GM21367 (cell line): ENCODE data around the gene BCL2.
A peak's percentile ranks its signal among the peaks of the same experiment; 100 is the strongest.

ENCODE experiments used
- ATAC-seq: cut with Tn5 transposase; IDR thresholded peaks from one replicate; pipeline ENCODE4 v1.9.1; 2021; ENCODE audit not compliant: unreplicated experiment

BCL2 gene

DNA sequence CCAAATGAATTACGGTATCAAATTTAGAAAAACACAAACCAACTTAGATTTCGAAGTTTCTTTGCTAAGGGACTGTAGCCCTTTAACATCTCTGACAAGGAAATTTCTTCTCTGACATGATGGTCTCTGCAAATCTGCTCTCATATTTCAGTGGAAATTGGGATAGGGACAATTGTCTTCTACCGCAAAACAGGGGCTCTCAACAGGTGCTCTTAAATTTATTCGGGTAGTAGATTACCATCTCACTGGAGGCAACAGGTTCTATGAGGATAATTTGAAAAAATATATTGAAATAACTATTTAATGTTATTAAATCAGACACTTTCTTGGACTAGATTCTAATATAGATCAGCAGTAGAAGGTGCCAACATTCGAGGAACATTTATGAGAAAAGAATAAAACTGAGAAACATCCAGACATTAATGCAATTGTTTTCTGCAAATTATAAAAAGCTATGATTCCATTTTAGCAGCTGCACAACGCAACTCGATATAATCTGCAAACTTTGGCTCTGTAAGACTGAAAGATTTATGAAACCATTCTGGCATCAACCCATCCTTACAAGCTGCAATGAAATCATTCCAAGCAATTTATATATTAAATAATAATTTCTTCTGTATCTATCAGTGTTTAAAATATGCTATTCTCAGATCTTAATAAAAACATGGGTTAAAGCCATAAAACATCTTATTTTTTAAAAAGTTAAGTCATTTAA, 10.0 kb upstream of the BCL2 start:
- ATAC-seq = no peak

DNA sequence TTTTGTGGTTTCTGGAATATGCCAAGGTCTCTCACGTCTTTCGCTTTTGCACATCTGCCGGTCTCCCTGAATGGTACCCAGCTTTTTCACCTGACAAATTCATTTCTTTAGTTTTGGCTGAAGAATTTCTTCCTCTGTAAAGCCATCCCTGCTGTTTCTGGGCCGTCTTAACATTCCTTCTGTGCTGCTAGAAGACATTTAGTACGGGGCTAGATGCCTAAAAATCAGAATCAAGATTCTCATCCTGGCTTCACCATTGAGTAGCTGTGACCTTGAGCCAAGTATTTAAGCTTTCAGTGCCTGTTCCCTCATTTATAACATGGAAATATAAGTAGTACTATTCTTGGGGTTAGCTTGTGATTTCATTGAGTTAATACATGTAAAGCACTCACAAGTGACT, 6.4 kb upstream of the BCL2 start:
- no peak for ATAC-seq

DNA sequence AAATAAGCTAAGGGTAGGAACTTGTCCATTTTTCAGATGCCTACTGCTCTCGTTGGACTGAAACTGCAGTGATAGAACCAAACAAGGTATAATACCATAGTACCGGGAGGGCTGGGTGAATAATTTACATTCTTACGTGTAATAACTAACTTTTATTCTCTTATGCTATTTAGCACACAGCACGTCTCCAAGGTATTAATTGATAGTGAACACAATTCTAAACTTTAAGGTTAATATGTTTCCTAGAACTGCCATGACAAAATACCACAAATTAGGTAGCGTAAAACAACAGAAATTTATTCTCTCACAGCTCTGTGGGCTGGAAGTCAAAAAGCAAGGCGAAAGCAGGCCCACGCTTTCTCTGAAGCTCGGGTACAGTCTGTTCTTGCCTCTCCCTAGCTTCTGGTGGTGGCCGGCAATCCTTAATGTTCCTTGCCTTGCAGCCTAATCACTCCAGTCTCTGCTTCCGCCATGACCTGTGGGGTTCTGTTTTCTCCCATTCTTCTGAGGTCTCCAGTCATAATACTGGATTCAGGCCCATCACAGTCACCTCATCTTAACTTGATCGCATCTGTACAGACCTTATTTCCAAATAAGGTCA, 5.6 kb upstream of the BCL2 start:
- ATAC-seq = no peak

DNA sequence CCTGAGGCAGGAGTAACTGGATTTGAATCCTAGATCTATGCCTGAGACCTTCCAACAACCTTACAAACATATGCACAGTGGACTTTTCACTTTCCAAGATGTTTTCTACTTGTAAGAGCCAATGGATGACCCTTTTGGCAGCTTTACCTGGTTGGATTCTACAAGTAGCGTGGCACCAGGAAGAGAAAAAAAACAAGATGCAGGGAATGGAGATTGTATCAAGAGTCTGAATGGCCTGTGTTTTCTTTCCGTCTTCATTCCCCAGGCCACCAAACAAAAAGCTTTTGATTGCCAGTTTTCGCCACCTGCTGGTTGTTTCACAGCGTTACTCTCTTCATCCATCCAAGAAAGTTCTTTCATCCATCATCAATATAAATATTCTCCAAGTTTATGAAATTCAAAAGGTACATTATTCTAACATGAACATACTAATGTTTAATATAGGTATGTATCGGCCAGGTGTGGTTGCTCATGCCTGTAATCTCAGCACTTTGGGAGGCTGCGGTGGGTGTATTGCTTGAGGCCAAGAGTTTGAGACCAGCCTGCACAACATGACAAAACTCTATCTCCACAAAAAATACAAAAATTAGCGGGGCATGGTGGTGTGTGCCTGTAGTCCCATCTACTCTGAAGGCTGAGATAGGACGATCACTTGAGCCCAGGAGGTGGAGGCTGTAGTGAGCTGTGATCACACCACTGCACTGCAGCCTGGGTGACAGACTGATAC, 3.5 kb upstream of the BCL2 start:
- ATAC-seq = no peak

DNA sequence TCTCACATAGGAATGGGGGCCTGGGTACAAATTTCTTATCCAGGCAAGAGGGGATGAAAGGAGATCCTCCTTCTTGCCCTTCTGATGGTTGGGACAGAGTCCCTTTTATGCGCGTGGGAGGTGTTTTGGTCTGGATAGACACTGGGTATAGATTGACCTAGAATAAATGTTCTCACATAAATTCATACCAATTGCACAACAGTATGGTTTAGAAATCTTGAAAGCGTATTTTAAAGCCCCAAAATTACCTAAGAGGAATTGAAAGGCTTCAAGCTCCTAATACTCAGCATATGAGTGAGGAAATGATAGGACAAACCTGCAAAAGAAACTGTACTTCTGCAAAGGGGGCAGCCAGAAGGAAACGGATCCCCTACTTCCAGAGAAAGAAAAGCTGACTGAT, 2.6 kb upstream of the BCL2 start:
- ATAC-seq = no peak

DNA sequence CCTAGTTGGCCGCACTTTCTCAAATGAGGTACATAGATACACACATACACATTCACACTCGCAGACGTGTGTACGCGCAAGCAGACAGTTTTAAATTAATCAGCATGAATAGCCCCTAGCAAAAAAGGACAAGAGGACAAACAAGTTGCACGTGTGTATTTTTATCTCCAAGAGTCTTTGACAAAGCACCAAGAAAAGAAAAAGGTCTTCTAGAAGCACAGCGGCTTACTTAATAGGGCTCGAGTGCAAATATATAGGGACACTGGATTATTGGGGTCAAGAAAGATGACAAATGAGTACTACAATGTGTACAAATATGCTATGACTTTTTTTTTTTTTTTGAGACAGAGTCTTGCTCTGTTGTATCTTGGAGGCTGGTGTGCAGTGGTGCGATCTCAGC, 1.7 kb upstream of the BCL2 start:
- no peak for ATAC-seq

DNA sequence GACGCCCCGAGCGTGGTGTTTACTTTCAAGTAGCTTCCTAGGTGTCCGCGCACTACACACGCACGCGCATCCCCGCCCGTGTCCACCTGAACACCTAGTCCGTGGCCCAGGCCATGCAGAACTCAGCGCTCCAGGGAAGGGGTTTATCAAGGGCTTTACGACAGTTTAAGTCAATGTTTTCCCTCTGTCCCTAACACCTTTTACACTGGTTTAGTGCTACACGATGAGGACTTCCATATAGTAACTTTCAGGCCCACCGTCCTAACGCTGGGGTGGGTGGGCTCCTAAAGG, 1.4 kb upstream of the BCL2 start:
- ATAC-seq = no peak

DNA sequence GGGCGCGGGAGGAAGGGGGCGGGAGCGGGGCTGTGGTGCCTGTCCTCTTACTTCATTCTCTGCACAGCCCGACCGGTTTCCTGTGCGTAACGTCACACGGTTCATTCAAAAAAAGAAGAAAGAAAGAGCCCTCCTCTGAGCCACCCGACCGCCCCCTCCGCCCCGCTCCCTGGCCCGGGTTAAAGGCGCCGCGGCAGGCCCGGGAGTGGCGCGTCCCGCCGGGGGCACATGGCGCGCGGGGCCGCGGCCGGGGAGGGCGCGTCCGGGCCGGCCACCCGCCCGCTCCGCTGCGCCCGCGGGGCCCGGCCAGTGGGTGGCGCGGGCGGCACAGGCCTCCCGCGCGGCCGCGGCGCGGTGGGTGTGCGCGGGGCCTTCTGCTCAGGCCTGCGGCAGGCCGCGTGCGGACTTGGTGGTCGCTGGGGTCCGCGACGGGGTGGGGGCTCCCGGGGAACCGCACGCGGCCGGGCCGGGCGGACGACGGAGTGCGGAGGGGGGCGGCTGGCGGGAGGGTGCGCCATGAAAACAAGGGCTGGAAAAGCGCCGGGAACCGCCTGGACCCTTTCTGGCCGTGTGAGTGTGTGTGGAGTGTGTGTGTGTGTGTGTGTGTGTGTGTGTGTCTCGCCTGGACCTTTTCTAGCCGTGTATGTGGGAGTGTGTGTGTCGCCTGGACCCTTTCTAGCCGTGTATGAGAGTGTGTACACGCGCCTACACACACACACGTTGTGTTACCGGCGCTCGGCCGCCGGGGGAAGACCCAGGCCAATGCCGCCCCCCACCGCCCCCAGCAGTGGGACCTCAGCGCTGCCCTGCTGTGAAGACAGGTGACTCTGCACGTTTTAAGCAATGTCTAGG, 780 bp upstream of the BCL2 start:
- ATAC-seq = peak; percentile 42

DNA sequence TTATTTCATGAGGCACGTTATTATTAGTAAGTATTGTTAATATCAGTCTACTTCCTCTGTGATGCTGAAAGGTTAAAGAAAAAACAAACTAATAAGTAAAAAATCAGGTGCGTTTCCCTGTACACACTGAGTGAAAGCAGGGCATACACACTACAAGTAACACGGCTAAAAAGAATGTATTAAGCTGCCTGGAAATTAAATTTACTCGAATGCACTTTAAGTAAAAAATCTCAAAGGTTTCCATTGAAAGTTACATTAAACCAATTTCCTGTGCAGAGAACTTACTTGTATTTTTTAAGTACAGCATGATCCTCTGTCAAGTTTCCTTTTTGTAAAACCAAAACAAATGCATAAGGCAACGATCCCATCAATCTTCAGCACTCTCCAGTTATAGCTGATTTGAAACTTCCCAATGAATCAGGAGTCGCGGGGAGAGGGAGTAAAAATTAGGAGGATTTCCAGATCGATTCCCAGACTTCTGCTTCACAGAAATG, 633 bp downstream of the BCL2 start:
- ATAC-seq = no peak

DNA sequence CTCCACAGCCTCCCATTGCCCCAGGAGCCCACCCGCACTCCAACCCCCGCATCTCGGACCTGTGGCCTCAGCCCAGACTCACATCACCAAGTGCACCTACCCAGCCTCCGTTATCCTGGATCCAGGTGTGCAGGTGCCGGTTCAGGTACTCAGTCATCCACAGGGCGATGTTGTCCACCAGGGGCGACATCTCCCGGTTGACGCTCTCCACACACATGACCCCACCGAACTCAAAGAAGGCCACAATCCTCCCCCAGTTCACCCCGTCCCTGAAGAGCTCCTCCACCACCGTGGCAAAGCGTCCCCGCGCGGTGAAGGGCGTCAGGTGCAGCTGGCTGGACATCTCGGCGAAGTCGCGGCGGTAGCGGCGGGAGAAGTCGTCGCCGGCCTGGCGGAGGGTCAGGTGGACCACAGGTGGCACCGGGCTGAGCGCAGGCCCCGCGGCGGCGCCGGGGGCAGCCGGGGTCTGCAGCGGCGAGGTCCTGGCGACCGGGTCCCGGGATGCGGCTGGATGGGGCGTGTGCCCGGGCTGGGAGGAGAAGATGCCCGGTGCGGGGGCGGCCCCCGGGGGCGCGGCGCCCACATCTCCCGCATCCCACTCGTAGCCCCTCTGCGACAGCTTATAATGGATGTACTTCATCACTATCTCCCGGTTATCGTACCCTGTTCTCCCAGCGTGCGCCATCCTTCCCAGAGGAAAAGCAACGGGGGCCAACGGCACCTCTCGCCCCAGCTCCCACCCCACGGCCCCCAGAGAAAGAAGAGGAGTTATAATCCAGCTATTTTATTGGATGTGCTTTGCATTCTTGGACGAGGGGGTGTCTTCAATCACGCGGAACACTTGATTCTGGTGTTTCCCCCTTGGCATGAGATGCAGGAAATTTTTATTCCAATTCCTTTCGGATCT, 1.3 kb downstream of the BCL2 start:
- peak; percentile 26 for ATAC-seq

DNA sequence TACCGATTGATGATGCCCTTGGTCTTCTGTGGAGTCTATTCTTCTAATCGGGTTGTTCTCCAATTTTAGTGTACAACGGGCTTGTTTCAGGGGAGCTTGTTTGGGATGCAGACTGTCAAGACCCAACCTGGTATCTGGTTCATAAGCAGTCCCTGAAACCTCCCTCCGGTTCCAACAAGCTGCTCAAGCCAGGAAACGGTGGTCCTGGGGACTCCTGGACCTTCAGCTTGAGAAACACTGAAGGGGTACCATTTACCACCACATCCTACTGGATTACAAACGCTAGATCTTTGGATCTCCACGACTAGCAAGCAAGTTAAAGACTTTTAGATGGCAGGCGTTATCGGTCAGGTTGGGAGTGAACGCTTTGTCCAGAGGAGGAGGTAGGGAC, 2.0 kb downstream of the BCL2 start:
- ATAC-seq = no peak

DNA sequence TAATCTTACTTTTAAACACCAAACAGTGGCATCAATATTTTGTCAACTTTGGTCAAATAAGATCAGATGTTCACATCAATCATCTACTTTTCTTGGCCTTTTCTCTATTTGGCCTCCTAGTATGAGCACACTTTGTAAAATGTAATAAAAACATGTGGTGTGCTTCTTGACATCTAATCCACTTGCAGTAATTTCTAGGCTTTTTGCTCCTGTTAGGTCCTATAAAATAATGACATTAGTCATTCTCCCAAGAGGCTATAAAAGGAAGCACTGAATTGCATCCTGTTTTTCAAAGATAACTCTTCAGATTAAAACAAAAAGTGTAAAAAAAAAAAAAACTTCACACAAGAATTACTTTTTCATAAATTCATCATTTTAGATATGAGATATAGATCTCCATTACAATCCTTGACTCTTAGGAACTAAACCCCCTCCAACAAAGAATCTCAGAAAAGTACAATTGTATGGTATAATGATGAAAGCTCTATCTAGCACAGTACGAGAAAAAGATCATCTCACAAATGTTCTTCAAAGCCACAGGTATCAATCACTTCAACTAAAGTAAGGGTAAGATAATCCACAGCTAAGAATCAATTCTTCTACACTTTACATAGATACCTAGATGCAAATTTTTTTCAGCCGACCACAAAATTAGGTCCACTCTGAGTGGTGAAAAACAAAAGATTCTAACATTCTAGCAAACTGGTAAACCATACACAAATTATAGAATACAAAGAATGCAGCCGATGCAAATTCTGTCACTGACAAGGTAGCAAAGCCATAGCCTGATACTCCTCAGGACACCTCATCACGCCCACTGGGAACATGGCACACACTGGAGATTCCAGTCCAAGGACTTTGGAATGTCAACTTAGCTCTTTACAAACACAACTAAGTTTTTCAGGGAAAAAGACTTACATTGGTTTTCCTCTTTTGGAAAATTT, 2.7 kb downstream of the BCL2 start:
- no peak for ATAC-seq

DNA sequence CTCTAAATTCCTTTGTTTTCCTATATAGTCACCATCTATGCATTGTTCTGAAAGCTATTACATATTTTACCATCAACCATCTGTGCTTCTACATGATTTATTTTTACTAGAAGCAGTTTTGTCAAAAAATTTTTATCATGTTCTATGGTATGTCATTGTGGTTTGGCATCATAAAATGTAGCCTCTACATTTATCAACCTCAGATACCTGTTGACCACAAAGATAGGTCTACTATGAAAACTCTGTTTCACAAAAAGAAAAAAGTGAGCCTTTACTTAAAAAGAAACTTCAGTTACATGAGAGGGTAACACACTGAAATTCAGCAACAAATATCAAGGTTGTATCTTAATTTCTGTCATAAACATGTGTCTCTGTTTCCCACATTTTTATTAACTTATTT, 3.7 kb downstream of the BCL2 start:
- ATAC-seq = no peak

DNA sequence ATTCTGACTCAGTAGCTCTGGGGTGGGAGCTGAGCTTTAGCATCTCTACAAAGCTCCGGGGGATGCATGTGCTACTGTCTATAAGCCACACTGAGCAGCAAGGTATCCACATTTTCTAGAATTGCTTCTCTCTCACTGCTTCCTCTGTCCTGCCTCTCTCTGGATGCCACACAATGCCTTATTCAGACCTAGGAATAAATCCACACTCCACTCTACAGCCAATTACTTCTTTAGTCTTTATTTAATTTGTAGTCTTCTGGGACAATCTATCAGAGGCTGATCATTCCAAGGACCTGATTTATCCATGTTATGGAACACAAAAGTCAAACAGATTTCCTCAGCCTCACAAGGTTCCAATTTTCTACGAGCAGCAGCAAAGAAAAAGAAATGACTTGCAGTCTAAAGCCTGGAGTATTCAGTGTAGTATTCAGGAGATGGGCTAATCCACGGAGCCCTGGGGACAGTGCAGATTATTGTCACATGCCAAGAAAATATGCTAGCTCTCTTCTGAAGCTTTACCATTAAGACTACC, 4.4 kb downstream of the BCL2 start:
- ATAC-seq = no peak

DNA sequence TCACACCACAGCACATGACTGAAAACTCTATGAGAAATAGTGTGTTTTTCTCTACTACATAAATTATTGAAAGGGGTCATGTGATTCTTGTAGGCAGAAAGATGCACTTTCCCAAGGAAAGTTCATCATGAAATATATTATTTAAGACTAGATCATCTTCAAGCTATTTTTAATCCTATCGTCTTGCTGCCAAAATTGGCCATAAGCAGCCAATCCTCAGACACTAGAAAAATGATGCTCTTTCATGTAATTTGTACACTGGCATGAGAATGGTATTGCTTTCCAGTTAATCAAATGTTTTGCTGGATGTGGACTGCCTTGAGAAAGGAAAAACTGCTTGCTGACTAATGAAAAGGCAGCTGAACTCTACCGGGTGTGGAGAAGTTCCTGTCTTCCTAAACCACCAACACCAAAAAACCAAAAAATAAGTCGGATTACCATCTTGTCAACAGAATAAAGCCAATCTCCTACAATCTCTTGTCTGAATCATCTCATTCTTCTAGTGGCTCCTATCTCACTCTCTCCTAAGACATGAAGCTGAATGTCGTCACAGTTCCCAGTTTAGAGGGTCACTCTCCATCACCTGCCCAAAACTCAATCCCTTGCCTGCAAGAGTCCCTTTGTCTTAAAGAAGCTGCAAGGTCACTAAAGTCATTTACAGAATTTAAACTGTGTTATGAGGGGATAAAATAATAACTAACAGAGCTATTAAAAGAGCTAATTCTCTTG, 5.3 kb downstream of the BCL2 start:
- no peak for ATAC-seq

DNA sequence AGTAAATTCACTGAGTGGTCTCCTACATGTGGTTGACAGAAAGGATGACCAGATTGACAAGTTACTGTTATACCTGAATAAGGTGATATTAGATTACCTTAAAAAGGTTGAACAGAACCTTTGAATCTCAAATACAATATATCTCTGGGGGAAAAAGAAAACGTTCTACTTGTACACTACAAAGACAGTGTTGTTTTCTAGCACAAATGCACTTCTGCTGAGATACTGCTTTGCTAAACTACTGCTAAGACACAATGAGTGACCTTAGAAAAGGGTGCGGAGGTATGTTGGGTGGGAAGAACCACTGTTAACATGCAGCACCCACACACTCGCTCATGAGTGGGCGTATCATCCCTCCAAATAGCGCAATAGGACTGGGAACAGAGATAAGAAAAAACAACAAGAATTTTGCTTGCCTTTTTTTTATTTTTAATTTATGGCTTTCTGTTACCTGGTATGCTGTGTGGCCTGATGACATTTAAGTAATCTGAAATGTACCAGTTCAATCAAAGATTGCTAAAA, 6.1 kb downstream of the BCL2 start:
- ATAC-seq = no peak

DNA sequence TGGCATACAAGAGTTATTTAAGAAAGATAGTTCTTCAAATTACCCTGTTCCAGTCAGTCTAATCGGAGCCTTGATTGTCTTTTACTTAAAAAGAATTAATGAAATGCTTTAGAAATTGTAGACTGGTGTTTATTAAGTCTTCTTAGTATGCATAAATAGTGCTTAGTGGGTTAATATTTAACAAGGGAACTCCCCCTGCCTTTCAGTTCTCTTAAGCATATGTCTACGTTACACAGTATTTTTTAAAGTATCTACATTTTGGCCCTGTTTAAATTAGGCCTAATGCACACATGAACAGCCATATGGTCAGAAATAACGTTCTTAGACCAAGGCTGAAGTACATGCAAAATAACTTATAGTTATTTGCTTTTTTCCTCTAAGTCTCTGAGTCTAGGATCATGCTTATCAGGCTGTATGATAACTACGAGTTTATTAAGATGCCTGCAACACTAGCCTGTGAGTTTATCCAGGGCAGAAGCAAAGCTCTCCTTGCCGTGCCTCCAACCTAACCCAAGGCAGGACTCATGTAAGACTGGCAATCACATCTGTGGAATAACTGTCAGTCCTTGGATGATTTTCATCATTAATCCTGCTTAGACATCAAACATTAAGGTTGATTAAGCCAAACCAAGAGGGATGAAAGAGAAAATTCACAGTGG, 6.7 kb downstream of the BCL2 start:
- ATAC-seq = no peak

DNA sequence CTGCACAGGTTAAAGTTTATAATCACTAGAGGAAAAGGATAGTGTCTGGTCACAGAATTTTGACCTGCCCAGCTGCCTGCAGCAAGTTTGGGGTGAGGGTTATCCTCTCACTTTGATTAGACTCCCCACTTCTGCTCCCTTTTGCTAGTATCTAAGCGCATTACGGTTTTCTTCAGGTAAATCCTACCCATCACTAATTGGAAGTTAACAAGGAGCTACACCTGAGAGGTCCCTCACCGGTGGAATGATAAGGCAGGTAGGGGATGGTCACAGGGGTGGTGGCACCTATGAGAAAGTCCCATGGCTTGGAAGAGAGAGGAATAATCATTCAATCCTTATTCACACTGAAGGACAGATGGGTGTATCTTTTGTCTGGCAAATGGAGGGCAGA, 7.6 kb downstream of the BCL2 start:
- ATAC-seq = no peak
